Endothelial cell of umbilical vein (primary cell): ENCODE measurements around the gene STAT1. TPM values are rescaled to one million over a fixed set of nuclear protein-coding genes. Genes with fewer than 3 reads are reported as not detected.

Experiments used
- BruUV-seq: library from RNA; stranded (reverse); fragments of 400-500 nt; replicated peaks from 2 replicates; lab custom pipeline; 2021; lab: Mats Ljungman, UMichigan
- CTCF ChIA-PET: fragments of 300-600, 350-600 bp; sonication (Branson Sonifier 250); formaldehyde crosslinking; loops from one replicate; lab custom pipeline; 2021; ENCODE audit warnings: antibody characterized with exemption, inconsistent platforms; lab: Charles Lee
- POLR2A ChIA-PET: fragments of 300-600, 350-600 bp; sonication (Branson Sonifier 250); formaldehyde crosslinking; loops from one replicate; lab custom pipeline; 2021; ENCODE audit warnings: antibody characterized with exemption, inconsistent platforms; lab: Charles Lee
- DNase-seq: peaks from one replicate; pipeline ENCODE4 v3.0.0-alpha.2; 2011; ENCODE audit warnings: low read depth, low spot score
- FAIRE-seq: peaks from 2 replicates; lab custom pipeline; 2011; peaks lifted over from hg19 to GRCh38; lab: Jason Lieb, UNC
- H2AFZ ChIP-seq: 2 replicates; pipeline ENCODE4 v1.6.0; 2012; ENCODE audit warnings: low read depth, low read length, control low read depth, inconsistent platforms
- H3K27ac ChIP-seq: 2 replicates; pipeline ENCODE4 v1.5.1; 2011; ENCODE audit warnings: low read depth, mild to moderate bottlenecking, control low read depth, low read length, moderate library complexity; ENCODE audit not compliant: insufficient read depth
- H3K27me3 ChIP-seq, 2 experiments: 2 replicates each; pipeline versions ENCODE4 v1.6.0 to v1.6.1; 2011; ENCODE audit warnings: low read length in 2 of 2, mixed read lengths in 1 of 2; ENCODE audit not compliant: control insufficient read depth in 2 of 2, insufficient read depth in 2 of 2
- H3K36me3 ChIP-seq, 2 experiments: 2 replicates in 1 of 2; 3 replicates in 1 of 2; pipeline ENCODE4 v1.5.1; 2011; ENCODE audit warnings: low read length in 2 of 2, mild to moderate bottlenecking in 1 of 2, moderate library complexity in 1 of 2; ENCODE audit not compliant: control insufficient read depth in 2 of 2, insufficient read depth in 2 of 2; ENCODE audit errors: extremely low read depth in 1 of 2
- H3K4me1 ChIP-seq: 3 replicates; pipeline ENCODE4 v1.5.1; 2011; ENCODE audit warnings: mild to moderate bottlenecking, low read length; ENCODE audit not compliant: control insufficient read depth, insufficient read depth; ENCODE audit errors: extremely low read depth
- H3K4me2 ChIP-seq: 2 replicates; pipeline ENCODE4 v1.6.1; 2011; ENCODE audit warnings: low read length, control low read depth, mixed read lengths; ENCODE audit not compliant: insufficient read depth
- H3K4me3 ChIP-seq, 3 experiments: fragments of 200-600 bp in 1 of 3; sonication (generic), shearing (Covaris generic) in 1 of 3; replicated peaks in 1 of 3; 2 replicates each; pipeline ENCODE4 v1.5.1; 2011 to 2016; ENCODE audit warnings: control low read depth in 3 of 3, low read length in 3 of 3, mild to moderate bottlenecking in 2 of 3, inconsistent platforms in 1 of 3, low read depth in 1 of 3, moderate library complexity in 1 of 3; ENCODE audit not compliant: insufficient read depth in 1 of 3
- H3K79me2 ChIP-seq: 2 replicates; pipeline ENCODE4 v1.6.0; 2012; ENCODE audit warnings: low read length, inconsistent platforms; ENCODE audit not compliant: control insufficient read depth, insufficient read depth
- H3K9ac ChIP-seq: replicated peaks from 2 replicates; pipeline ENCODE3; 2011; ENCODE audit warnings: low read length, control low read depth; ENCODE audit not compliant: insufficient read depth; ENCODE audit errors: extremely low read depth
- H3K9me1 ChIP-seq: replicated peaks from 3 replicates; pipeline ENCODE4 v1.6.0; 2011; ENCODE audit warnings: mild to moderate bottlenecking, low read length; ENCODE audit not compliant: control insufficient read depth, insufficient read depth; ENCODE audit errors: extremely low read depth
- H3K9me3 ChIP-seq: replicated peaks from 2 replicates; pipeline ENCODE4 v1.5.1; 2012; ENCODE audit warnings: low read length, inconsistent platforms; ENCODE audit not compliant: control insufficient read depth, insufficient read depth
- H4K20me1 ChIP-seq: replicated peaks from 2 replicates; pipeline ENCODE3; 2011; ENCODE audit warnings: mild to moderate bottlenecking, low read length; ENCODE audit not compliant: control insufficient read depth, insufficient read depth; ENCODE audit errors: extremely low read depth
- JUN ChIP-seq: IDR thresholded peaks from 2 replicates; pipeline ENCODE4 v1.6.1; 2011; ENCODE audit warnings: borderline replicate concordance, low read depth; ENCODE audit not compliant: insufficient read length, insufficient read depth
- POLR2A ChIP-seq: IDR thresholded peaks from 2 replicates; pipeline ENCODE4 v1.6.1; 2012; ENCODE audit warnings: low read depth, mild to moderate bottlenecking, control low read depth, low read length
- POLR2AphosphoS5 ChIP-seq: IDR thresholded peaks from 2 replicates; pipeline ENCODE4 v1.6.1; 2012; ENCODE audit warnings: low read depth, mild to moderate bottlenecking, control low read depth, low read length, moderate library complexity; ENCODE audit not compliant: insufficient read depth
- dilution Hi-C: fragments of 300-500 bp; cut with MboI; formaldehyde crosslinking; loops from one replicate; pipeline ENCODE4 v1.15.0; 2019; ENCODE audit warnings: low sequenced_read_pairs; ENCODE audit not compliant: extremely low pct_ligation_motif_present
- intact Hi-C: fragments of 100-400 bp; cut with micrococcal nuclease; formaldehyde crosslinking; loops from one replicate; pipeline ENCODE4 v1.10.0; 2022
- polyA plus RNA-seq, 4 experiments: library from polyadenylated mRNA; depleted of rRNA in 3 of 4; stranded (reverse) in 3 of 4; unstranded in 1 of 4; fragments of >200 nt; gene quantifications; 2 replicates each; pipeline versions ENCODE4 v1.2.1 to v1.2.3, GENCODE V29; 2011 to 2012; ENCODE audit warnings: missing spikeins in 1 of 4
- total RNA-seq: library from RNA; stranded (reverse); gene quantifications from 2 replicates; pipeline ENCODE4 v1.2.3, GENCODE V29; 2021
- TF ChIP-seq, protein P1 (sequence below): IDR thresholded peaks from 2 replicates; pipeline ENCODE4 v1.6.1; 2011; ENCODE audit not compliant: insufficient read depth, insufficient read length

Gene STAT1
- total and polyA plus RNA-seq, 2 donors (not counting 3 experiments of a cell fraction or from before 2014, with no cell fraction given) = 64.2 to 67.6 TPM

GRCh38 chr2:190987116-190987515, 26.9 kb downstream of the STAT1 start:
- Histone ChIP-seq H2AFZ (no peak overlapping the region), H3K9me3 (no peaks in the 10 kb centered on the region), H4K20me1 (no peaks in the 10 kb centered on the region), H3K4me3 (no peak overlapping the region), H3K79me2 (no peaks in the 10 kb centered on the region), H3K36me3 (peaks cover 17 to 63% of the 10 kb centered on the region in 2 experiments), H3K9me1 (no peaks in the 10 kb centered on the region), H3K4me2 (no peak overlapping the region), H3K4me1 (peaks cover 21% of the 10 kb centered on the region), H3K27ac (no peak overlapping the region), H3K9ac (no peak overlapping the region), H3K27me3 (no peaks in the 10 kb centered on the region)
- dilution Hi-C loops = no loop called here
- intact Hi-C loops = no loop called here
- BruUV-seq = no TSS peak
- TF ChIP-seq JUN (no peak), POLR2AphosphoS5 (no peak), POLR2A (no peak)
- CTCF ChIA-PET = interaction anchor here (1.4 kb wide), 2 partner anchors 15 to 110 kb away, joined by 3 to 4 read pairs; no protein-coding TSS in a partner anchor
- DNase-seq (no peak), FAIRE-seq (no peak)
- POLR2A ChIA-PET = no interaction called here

DNA sequence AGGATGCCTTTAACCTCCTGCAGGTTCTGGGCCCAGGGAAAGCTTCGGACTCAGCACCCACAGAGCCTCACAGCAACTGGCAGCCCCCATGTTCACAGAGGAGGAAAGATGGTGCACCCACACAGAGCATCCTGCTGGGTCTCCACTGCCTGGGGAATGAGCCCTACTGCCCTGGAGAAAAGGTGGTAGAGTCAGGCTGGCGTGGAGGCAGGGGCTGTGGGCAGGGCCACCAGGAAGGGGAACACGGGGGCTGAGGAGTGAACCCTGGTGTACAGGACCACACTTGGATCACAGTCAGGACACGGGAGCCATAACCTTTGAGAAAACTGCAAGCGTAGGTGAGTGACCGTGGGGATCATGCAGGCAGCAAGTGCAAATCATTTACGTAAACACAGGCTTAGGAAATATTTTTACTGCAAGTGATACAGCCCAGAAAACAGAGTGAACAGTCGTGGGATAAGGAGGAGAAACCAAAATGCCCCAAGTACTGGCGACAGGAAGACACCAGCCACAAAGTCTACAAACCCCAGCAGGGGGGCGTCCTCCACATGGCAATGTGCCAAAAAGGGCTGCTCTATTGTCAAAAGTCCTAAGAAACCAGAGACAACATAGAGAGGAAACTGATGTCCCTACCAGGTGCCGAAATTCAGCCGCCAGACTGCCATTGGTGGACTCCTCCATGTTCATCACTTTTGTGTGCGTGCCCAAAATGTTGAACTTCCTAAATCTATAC, 27.6 kb downstream of the STAT1 start:
- no peak overlapping the region for H2AFZ ChIP-seq
- peaks cover 26% of the 10 kb centered on the region for H3K4me1 ChIP-seq
- POLR2A ChIA-PET = no interaction called here
- CTCF ChIA-PET = no interaction called here
- H3K4me3 ChIP-seq = no peak overlapping the region
- no peak for DNase-seq
- H4K20me1 ChIP-seq = no peaks in the 10 kb centered on the region
- no peaks in the 10 kb centered on the region for H3K79me2 ChIP-seq
- H3K9me3 ChIP-seq = no peaks in the 10 kb centered on the region
- no peak for FAIRE-seq
- dilution Hi-C loops (no loop called here), intact Hi-C loops (no loop called here)
- no peak overlapping the region for H3K27ac ChIP-seq
- H3K36me3 ChIP-seq = peaks cover 17 to 61% of the 10 kb centered on the region in 2 experiments
- no peaks in the 10 kb centered on the region for H3K9me1 ChIP-seq
- BruUV-seq = no TSS peak
- H3K9ac ChIP-seq = no peak overlapping the region
- no peak overlapping the region for H3K4me2 ChIP-seq
- TF ChIP-seq, protein P1, sequence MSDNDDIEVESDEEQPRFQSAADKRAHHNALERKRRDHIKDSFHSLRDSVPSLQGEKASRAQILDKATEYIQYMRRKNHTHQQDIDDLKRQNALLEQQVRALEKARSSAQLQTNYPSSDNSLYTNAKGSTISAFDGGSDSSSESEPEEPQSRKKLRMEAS = no peak
- no peaks in the 10 kb centered on the region for H3K27me3 ChIP-seq
